B cell (primary cell): Measurements from ENCODE around the gene PAK3. TPM values are rescaled to one million over a fixed set of nuclear protein-coding genes. Genes with fewer than 3 reads are reported as not detected.

Experiments used
- ATAC-seq: fragments of 200-7000 bp; cut with Tn5 transposase; one replicate; pipeline ENCODE4 v1.10.0; 2021; ENCODE audit warnings: low read depth, mild to moderate bottlenecking, moderate number of reproducible peaks, moderate library complexity
- CTCF ChIA-PET: fragments of 350-600 bp; sonication (Branson Sonifier 250); formaldehyde crosslinking; loops from one replicate; lab custom pipeline; 2021; ENCODE audit warnings: antibody characterized with exemption, inconsistent platforms; lab: Charles Lee
- POLR2A ChIA-PET: fragments of 350-600 bp; sonication (Branson Sonifier 250); formaldehyde crosslinking; loops from one replicate; lab custom pipeline; 2021; ENCODE audit warnings: antibody characterized with exemption; lab: Charles Lee
- DNase-seq: peaks from one replicate; pipeline ENCODE4 v3.0.0; 2013
- H2AFZ ChIP-seq: 2 replicates; pipeline ENCODE4 v1.6.1; 2012; ENCODE audit warnings: mild to moderate bottlenecking, low read depth, low read length; ENCODE audit not compliant: insufficient read depth, poor library complexity, severe bottlenecking
- H3K27ac ChIP-seq, 2 donors: 1 replicate in 1 of 2; 2 replicates in 1 of 2; pipeline ENCODE4 v1.5.1; 2012 to 2013; ENCODE audit warnings: low read length in 2 of 2, mild to moderate bottlenecking in 2 of 2, moderate library complexity in 1 of 2
- H3K27me3 ChIP-seq, 4 experiments: fragments of 200-600 bp in 1 of 4; sonication (generic) in 1 of 4; replicated peaks in 1 of 4; 1 replicate in 2 of 4; 2 replicates in 2 of 4; pipeline versions ENCODE4 v1.6.1 to v1.7.0; 2013 to 2016; ENCODE audit warnings: low read length in 3 of 4, mild to moderate bottlenecking in 2 of 4, mixed read lengths in 1 of 4, moderate library complexity in 1 of 4; ENCODE audit not compliant: insufficient read depth in 4 of 4, control insufficient read depth in 3 of 4; ENCODE audit errors: control extremely low read depth in 1 of 4
- H3K36me3 ChIP-seq, 2 experiments: replicated peaks in 1 of 2; 1 replicate in 1 of 2; 2 replicates in 1 of 2; pipeline versions ENCODE4 v1.6.1 to v1.7.1; 2013; ENCODE audit warnings: low read length in 1 of 2; ENCODE audit not compliant: insufficient read depth in 2 of 2, control insufficient read depth in 1 of 2; ENCODE audit errors: control extremely low read depth in 1 of 2, extremely low read depth in 1 of 2
- H3K4me1 ChIP-seq, 2 donors: fragments of 200-600 bp in 1 of 2; sonication (generic) in 1 of 2; 1 replicate in 1 of 2; 2 replicates in 1 of 2; pipeline versions ENCODE4 v1.5.1 to v1.6.1; 2013 to 2017; ENCODE audit warnings: low read length in 2 of 2; ENCODE audit not compliant: control insufficient read depth in 2 of 2, insufficient read depth in 2 of 2
- H3K4me2 ChIP-seq: replicated peaks from 2 replicates; pipeline ENCODE3; 2012; ENCODE audit warnings: mild to moderate bottlenecking, low read depth, low read length; ENCODE audit not compliant: poor library complexity, severe bottlenecking
- H3K4me3 ChIP-seq, 5 experiments: fragments of 200-600 bp in 1 of 5; sonication (generic) in 1 of 5; 1 replicate in 3 of 5; 2 replicates in 2 of 5; pipeline versions ENCODE4 v1.5.1 to v1.7.0; 2011 to 2016; ENCODE audit warnings: low read length in 4 of 5, mild to moderate bottlenecking in 4 of 5, low read depth in 2 of 5, control low read depth in 1 of 5, moderate library complexity in 1 of 5; ENCODE audit not compliant: insufficient read depth in 1 of 5; ENCODE audit errors: control extremely low read depth in 1 of 5, extremely low read depth in 1 of 5
- H3K79me2 ChIP-seq: fragments of 200-600 bp; sonication (generic); one replicate; pipeline ENCODE4 v1.6.0; 2016; ENCODE audit warnings: low read length; ENCODE audit not compliant: control insufficient read depth, insufficient read depth
- H3K9ac ChIP-seq: fragments of 200-600 bp; sonication (generic); 2 replicates; pipeline ENCODE4 v1.6.1; 2017; ENCODE audit warnings: mild to moderate bottlenecking, low read length, moderate library complexity
- H3K9me3 ChIP-seq, 3 donors: one replicate each; pipeline versions ENCODE4 v1.6.1 to v1.7.1; 2013; ENCODE audit warnings: low read length in 2 of 3; ENCODE audit not compliant: control insufficient read depth in 2 of 3, insufficient read depth in 1 of 3; ENCODE audit errors: control extremely low read depth in 1 of 3
- H4K20me1 ChIP-seq: 2 replicates; pipeline ENCODE4 v1.6.0; 2012; ENCODE audit warnings: mild to moderate bottlenecking, low read length; ENCODE audit not compliant: insufficient read depth, control insufficient read depth, poor library complexity, severe bottlenecking
- H3K27ac Mint-ChIP-seq: one replicate; pipeline ENCODE4 v1.8.0; 2021; ENCODE audit warnings: mixed read lengths
- H3K27me3 Mint-ChIP-seq: one replicate; pipeline ENCODE4 v1.8.0; 2021; ENCODE audit warnings: mixed read lengths
- H3K4me1 Mint-ChIP-seq: one replicate; pipeline ENCODE4 v1.8.0; 2021; ENCODE audit warnings: mixed read lengths
- H3K4me3 Mint-ChIP-seq: one replicate; pipeline ENCODE4 v1.8.0; 2021; ENCODE audit warnings: mixed read lengths
- H3K9me3 Mint-ChIP-seq: one replicate; pipeline ENCODE4 v1.8.0; 2022; ENCODE audit warnings: mixed read lengths; ENCODE audit not compliant: insufficient read depth
- EZH2 ChIP-seq: IDR thresholded peaks from 2 replicates; pipeline ENCODE4 v1.6.1; 2012; ENCODE audit warnings: borderline replicate concordance, low read depth, mild to moderate bottlenecking, moderate library complexity, low read length; ENCODE audit not compliant: insufficient read depth, poor library complexity, severe bottlenecking
- WGBS: methylation state at CpG from one replicate; pipeline ENCODE4 v1.1.5; 2013; ENCODE audit warnings: missing lambda C conversion rate; ENCODE audit not compliant: insufficient coverage; 5-methylcytosine and 5-hydroxymethylcytosine counted together
- intact Hi-C: fragments of 100-400 bp; cut with micrococcal nuclease; formaldehyde crosslinking; loops from one replicate; pipeline ENCODE4 v1.10.0; 2022
- polyA plus RNA-seq: library from polyadenylated mRNA; depleted of rRNA; stranded (reverse); fragments of >200 nt; gene quantifications from 2 replicates; pipeline ENCODE4 v1.2.3, GENCODE V29; 2012
- small RNA-seq: library from RNA; depleted of rRNA; stranded (forward); fragments of <200 nt; gene quantifications from one replicate; pipeline ENCODE3, GENCODE V24; 2012; ENCODE audit warnings: low replicate concordance, low read depth; ENCODE audit not compliant: insufficient read length
- total RNA-seq, 2 donors: library from RNA; stranded (reverse); fragments of 120-200 nt in 1 of 2; gene quantifications; 1 replicate in 1 of 2; 2 replicates in 1 of 2; pipeline versions ENCODE4 v1.2.3 to v1.2.4, GENCODE V29; 2013 to 2022
- TF ChIP-seq, protein P1 (sequence below): fragments of 200-600 bp; IDR thresholded peaks from one replicate; pipeline ENCODE4 v1.8.0; 2022; ENCODE audit warnings: antibody characterized with exemption, mild to moderate bottlenecking

The PAK3 gene
- total and polyA plus RNA-seq, 2 donors (not counting 1 experiment from before 2014, with no cell fraction given), result 0.17 TPM; not detected in 1

DNA sequence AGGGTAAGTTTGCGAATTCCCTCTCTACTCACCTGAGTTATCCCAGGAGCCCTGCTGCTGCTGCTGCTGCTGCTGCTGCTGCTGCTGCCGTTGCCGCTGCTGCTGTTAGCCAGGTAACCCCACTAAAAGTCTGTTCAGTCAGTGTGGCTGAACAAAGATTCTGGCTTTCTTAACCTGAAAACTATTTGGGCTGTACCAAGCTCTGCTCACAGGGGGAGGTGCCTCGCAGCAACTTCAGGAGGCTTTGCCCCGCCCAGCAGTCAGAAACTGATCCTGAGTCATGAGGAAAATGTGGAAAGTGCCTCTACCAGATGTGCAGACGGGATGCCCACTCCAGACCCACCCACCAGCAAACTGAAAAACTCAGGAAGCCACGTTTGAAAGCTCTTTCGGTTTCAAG lies 174.3 kb downstream of the PAK3 start, which contains the start of gene CAPN6:
Gene CAPN6, minus strand, starts transcription at position 145 of the 400 bp plus-strand sequence. CDS start 6,547 bp downstream, outside the sequence.
- CTCF ChIA-PET, result no interaction called here

More for the DNA sequence above, 174.3 kb downstream of the PAK3 start, which contains the start of gene CAPN6:
- H3K4me1 ChIP-seq, result no peaks in the 10 kb centered on the region
- Mint-ChIP-seq H3K4me1 (no peaks in the 10 kb centered on the region), H3K9me3 (no peaks in the 10 kb centered on the region), H3K4me3 (no peak within 1 kb of the TSS), H3K27ac (no peak within 1 kb of the TSS), H3K27me3 (peaks cover 3% of the 10 kb centered on the region)
- POLR2A ChIA-PET, result no interaction called here
- WGBS, result 100% methylated on average over 2 of the region's 8 CpGs
- TF ChIP-seq, protein P1, sequence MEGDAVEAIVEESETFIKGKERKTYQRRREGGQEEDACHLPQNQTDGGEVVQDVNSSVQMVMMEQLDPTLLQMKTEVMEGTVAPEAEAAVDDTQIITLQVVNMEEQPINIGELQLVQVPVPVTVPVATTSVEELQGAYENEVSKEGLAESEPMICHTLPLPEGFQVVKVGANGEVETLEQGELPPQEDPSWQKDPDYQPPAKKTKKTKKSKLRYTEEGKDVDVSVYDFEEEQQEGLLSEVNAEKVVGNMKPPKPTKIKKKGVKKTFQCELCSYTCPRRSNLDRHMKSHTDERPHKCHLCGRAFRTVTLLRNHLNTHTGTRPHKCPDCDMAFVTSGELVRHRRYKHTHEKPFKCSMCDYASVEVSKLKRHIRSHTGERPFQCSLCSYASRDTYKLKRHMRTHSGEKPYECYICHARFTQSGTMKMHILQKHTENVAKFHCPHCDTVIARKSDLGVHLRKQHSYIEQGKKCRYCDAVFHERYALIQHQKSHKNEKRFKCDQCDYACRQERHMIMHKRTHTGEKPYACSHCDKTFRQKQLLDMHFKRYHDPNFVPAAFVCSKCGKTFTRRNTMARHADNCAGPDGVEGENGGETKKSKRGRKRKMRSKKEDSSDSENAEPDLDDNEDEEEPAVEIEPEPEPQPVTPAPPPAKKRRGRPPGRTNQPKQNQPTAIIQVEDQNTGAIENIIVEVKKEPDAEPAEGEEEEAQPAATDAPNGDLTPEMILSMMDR, result no peak
- no peak for TF ChIP-seq EZH2
- no peaks in the 10 kb centered on the region for H3K79me2 ChIP-seq
- H3K27me3 ChIP-seq, result no peaks in the 10 kb centered on the region
- no peak within 1 kb of the TSS for H3K9ac ChIP-seq
- H3K9me3 ChIP-seq, result no peaks in the 10 kb centered on the region
- H3K4me3 ChIP-seq, result no peak within 1 kb of the TSS
- ATAC-seq (no peak), DNase-seq (no peak)
- intact Hi-C loops, result no loop called here
- H2AFZ ChIP-seq, result no peak within 1 kb of the TSS
- no peaks in the 10 kb centered on the region for H4K20me1 ChIP-seq
- H3K36me3 ChIP-seq, result no peaks in the 10 kb centered on the region
- H3K27ac ChIP-seq, result no peak within 1 kb of the TSS
- no peak within 1 kb of the TSS for H3K4me2 ChIP-seq

Small RNA genes within 50 kb of the gene (small RNA-seq; reads per million reads assigned to genes)
- gene FCF1P4, result not detected

Other genes starting within 250 kb of the PAK3 start
- not detected in 2 replicates for gene CAPN6, start 174.3 kb downstream of the PAK3 start, total RNA-seq
- gene CAPN6, start 174.3 kb downstream of the PAK3 start, polyA plus RNA-seq, result not detected in 2 replicates